CD4-positive, alpha-beta T cell treated with Interleukin-4 for 4 hours (primary cell): Measurements from ENCODE around the gene TANGO2.

Experiments
- DNase-seq: peaks from one replicate; pipeline ENCODE4 v3.0.0-alpha.2; 2020

The TANGO2 gene

DNA sequence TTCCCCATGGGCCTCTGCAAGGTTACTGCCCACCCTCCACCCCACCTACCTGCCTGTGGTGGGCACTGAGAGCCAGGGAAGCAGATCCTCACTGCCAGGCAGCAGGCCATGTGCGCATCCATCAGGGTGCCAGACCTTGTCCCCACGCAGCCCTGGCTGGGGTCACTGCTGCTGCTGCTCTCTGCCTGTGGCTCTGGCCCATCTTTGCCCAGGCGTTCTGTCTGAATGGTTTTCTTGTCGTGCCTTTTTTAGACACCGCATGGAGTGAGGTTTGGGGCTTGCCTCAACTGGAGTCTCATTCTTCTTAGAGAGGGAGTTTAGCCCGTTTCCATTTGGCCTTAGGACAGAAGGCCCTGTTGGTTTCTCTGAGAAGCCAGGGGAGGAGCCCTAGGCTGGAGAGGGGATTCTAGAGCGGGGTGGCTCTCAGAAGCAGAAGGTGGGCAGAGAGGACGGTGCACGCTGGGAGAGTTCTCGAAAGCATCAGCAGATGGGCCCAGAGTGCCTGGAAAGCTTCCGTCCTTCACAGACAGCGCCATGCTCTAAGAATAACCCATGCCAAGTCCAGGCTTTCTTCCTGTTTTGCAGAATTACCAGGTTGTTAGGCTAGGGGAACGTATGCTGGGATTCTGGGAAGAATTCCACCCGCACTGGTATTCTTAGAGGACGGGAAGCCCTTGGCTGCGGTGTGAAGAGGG lies 8.1 kb downstream of the TANGO2 start:
- DNase-seq: no peak

DNA sequence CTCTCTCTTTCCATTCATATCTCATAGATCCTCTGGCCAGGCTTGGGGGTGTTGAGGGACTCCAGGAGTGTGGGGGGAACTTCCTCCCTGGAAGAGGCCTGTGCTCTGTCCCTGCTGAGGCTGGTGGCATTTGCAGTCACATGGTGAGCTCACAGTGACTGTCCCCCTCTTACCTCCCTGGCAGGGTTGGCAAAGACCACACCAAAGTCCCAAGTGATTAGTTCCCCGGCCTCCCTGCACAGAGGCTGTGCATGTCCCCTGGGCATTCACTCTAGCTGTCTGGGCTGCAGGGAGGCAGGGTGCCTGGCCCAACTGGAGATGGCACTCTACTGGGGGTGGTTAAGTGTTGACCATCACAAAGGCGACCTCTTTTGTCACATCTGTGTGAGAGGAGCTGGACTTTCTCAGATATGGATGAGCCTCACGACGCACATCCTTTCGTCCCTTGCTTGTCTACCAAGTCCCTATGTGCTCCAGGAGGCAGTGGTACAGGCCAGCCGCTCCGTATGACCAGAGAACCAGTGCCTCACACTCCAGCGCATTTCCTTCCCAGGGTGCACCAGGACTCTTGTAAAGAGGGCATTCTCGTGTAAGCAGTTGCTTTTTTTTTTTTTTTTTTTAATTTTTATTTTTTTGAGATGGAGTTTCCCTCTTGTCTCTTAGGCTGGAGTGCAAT lies 8.8 kb downstream of the TANGO2 start:
- DNase-seq: no peak

DNA sequence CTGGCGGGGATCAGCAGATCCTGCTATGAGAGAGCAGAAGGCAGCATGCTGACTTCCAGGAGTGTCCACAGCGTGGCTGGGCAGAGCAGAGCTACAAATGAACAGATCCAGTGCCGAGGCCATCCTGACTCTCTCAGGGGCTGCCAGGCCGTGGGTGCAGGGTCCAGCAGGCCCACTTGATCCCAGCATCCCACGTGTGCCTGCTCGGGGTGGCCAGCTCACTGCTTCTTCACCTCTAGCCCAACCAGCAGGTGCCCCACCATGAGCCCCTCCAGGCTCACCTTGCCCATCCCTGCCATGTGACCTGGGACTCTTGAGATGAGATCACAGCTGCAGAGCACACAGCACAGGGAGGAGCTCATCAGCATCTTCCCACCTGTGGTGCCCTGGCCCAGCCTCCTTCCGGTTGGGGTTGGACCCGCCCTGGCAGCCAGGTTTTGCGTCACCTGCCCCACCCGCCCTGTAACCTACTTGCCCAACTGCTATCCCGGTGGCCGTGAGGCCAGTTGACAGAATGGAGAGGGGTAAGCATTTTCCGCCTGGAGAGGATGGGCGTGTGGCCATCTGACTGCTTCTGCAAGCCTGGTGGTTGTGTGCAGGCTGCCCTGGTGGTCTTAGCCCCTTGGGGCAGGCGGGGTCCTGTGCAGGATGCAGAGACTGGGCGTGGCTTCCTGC lies 11.0 kb downstream of the TANGO2 start:
- DNase-seq: peak; percentile 46

DNA sequence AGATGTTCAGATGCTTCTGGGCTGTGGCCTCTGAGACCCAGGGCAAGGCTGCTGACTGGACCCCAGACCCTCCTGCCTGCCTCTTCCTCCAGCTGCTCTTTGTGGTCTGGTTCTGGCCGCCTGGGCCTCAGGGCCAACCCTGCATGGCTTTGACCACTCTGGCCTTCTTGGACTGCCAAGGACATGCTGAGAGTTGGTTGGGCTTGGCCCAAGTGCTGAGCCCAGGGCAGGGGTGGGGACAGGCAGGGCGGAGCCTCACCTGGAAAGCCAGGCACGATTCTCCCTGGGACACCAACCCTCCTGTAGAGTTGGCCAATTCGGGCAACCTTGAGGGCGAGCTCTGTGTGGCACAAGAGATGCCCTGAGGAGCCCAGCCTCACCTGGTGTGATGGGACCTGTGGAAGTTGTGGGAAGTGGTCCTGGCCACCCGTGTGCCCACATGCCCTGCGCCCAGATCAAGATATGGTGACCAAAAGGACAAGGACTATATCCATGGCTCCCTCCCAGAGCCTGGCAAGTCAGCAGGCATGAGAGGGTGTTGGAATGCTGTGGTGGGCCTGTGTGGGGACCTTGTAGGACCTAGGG lies 11.6 kb downstream of the TANGO2 start:
- no peak for DNase-seq

DNA sequence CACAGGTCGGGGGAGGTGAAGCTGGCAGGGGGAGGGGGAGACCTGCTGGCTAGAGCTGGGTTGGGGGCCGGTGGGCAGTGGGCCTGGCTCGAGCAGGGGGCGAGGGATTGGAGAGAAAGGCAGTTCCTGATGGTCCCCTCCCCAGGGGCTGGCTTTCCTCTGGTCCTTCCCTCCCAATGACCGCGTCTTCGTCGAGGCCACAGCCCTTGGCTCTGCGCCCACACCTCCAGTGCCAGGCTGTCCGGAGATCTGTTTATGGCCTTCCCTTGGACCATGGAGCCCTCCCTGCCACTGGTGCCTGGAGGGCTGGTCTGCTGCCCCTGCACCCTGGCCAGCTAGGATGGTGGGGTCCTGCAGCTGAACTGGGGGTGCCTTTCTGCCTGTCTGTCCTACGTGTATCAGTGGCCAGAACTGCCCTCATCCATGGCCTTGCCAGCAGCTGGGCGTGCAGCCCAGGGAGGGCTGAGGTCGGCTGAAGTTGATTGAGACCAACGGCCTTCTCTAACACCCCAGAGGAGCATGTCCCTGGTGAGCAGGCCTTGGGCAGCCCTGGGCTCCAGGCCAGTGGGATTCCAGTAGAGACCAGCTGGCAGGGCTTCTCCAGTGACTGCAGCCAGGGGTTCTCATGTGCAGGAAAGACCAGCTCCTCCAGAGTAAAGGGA lies 12.3 kb downstream of the TANGO2 start:
- DNase-seq: no peak

DNA sequence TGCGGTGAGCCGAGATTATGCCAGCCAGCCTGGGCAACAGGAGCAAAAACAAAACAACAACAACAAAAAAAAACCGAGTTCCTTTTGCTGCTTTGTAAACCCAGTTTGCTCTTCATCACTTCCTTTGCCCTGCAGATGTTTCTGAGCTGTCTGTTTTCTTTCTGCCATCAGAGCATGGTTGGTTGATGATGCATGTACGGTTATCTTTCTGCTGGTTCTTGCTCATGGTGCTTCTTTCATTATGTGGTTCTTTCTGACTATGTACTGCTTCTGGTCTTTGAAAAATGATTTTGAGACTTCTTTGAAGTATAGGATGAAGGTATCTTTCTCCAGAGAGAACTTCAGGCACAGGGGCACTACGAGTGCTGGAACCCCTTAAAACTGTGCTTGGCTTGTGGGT lies 13.2 kb downstream of the TANGO2 start:
- DNase-seq: no peak

DNA sequence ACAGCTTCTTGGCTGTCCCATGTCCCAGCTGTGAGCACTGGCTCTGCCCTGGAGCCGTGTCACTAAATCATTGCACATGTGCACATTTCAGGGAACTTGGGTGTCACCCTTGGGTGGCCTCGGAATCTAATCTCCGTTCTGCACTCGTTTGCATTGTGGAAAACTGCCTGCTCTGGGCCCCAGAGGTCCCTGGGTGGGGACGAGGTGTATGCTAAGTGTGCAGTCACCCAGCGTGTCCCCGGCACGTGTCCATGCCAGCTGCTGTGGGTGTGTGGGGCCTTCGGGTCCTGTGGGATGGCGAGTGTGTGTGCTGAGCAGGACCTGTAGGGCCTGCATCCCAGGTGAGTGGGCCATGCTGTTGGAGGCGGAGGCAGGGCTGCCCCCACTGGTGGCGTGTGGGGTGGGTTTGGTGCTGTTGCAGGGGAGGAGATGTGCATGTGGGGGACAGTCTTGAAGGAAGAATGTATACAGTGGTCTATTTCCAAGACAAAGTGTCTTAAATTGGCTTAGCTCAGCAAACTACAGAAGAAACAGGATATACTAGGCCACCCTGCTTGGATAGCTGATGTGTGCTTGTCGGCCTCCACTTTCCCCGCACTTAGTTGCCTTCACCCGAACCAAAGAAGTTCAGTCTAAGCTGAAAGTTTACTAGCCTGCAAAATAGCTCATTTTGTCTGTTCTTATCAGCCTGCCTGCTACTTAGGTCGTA lies 14.6 kb downstream of the TANGO2 start:
- no peak for DNase-seq

DNA sequence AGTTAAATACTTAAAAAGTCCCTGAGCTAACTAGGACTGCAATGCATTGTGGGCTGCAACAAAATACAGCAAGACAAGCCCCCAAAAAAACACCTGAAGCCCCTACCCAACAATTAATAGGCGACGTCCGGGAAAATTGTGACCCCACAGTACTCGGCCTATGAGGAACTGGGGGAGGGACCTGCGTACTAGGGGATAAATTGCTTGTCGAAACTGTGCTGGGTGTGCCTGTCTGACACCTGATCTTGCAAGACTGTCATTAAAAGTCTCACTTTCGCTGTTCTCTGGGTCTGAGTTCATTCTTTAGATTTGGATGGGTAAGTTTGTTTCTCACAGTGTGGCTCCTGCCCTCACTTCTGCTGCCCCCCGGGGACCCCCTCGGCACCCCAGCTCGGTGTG lies 15.2 kb downstream of the TANGO2 start:
- no peak for DNase-seq

DNA sequence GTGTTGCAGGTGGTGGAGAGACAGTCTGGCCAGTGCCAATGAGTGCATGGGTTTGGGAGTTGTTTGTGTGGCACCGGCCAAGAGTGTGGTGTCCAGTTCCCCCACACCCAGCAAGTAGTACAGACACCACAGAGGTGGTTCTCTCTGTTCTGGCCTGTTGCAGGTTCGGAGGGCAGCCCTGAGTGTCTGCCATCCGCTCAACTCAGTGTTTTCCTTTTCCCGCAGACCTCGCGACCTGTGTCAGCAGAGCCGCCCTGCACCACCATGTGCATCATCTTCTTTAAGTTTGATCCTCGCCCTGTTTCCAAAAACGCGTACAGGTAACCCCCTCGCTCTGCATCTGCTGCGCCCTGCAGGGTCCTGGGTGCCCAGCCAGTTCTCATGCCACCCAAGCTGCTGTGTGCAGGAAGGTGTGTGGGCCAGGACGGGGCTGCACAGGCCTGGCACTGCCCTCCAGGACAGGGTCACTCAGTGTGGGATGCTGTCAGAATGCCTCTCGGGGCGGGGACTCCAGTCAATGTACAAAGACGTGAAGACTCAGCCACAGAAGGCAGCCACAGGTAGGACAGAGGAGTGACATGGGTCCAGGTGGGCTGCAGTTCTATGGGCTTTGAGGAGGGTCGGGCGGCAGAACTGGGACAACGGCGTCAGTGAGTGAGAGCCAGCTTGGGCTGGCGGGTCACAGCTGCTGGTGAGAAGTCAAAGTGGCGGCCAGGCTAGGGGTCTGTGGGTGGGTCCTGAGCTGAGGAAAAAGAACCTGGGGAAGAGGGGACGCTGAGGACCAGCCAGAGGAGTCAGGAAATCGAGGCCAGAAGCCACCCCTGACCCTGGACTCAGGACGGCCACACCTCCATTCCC lies 15.9 kb downstream of the TANGO2 start:
- no peak for DNase-seq

DNA sequence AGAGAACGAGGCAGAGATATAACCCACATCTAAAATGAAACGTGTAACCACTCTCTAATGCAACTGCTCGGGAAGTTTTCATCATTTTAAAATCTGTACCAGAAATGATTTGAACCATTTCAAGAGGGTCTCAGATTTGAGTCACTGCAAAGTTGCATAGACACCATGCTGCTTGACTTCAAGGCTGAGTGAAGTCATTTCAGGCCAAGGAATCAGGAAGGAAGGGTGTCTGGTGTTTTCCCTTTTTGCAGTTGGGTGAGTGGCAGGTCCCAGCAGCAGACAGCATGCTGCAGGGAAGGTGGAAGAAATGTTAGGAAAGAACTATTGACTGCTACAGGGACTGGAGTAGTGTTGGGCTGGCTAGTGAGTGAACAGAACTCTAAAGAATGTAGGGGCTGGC lies 16.5 kb downstream of the TANGO2 start:
- DNase-seq: no peak

DNA sequence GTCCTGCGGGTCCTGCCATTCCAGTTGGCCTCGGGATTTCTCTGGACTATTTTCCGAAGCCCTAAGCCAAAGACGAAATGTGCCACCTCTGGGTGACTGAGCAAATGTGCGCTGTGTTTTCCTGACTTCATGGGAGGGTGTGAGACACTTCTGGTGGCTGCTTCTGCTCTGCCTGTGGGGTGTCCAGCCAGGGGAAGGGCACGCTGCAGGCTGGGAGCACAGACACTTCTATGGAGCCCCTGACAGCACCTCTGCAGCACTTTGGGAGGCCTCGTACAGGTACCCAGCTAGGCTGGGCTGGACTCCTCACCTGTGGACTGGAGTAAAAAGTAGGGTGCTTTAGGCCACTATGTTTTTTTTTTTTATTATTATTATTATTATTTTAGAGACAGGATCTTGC lies 17.7 kb downstream of the TANGO2 start:
- no peak for DNase-seq

DNA sequence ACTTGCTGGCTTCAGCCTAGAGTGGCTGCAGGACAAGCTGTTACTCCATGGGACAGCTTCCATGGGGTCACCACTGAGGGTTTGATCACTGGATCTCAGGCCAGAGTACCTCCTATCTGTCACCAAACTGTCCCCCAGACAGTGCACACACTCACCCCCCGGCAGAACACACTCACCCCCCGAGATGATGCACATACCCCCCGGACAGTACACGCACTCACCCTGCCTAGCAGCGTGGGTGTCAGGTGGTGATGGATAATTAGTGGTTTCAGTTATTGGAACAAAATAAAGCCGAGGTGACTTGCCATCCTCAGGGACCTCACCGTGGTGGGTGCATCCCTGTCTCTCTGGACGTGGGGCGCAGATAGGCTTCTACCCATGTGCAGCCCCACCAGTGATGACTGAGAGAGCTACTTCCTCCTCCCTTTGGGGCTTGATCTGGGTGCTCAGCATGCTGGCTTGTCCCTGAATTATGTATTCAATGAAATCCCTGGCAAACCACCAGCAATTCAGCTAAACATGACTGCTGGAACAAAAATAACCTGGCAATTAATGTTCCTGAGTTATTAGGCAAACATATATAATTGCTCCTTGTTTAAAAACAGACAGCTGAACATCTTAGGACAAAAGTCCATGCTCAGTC lies 18.9 kb downstream of the TANGO2 start:
- no peak for DNase-seq

DNA sequence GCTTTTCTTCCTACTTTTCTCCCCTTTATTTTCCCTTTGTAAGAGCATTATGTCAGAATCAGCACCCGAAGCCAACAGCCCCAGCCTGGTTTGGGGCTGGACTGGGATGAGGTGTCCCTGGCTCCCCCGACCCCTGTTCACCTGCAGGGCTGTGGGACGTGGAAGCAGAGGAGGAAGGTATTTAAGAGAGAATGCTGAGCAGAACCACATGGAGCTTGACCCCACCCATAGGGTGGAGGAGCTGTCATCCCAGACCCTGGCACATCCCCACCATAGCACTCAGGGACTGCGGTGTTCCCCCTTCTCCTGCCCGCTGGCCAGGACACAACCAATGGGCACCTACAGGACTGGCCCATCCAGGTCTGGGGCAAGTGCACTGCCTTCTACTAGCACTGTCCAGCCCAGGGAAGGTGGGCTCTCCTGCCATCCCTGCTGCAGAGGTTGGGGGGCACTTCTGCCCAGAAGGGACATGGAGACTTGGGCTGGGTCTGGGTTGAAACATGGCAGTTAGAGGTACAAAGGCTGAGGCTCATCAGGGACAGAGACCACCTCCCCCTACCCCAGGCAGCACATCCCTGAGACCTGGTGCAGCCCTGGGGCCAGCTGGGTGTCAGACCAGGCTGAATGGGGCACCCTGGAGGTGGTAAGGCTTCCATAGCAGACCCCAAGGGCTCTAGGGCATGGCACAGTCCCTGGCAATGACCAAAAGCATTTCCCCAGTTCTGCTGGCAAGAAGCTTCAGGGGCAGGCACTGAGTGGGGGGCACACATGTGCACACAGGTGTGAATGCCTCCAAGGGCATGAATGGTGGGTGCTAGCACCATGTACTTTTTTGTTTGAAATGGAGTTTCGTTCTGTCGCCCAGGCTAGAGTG lies 19.7 kb downstream of the TANGO2 start:
- no peak for DNase-seq

DNA sequence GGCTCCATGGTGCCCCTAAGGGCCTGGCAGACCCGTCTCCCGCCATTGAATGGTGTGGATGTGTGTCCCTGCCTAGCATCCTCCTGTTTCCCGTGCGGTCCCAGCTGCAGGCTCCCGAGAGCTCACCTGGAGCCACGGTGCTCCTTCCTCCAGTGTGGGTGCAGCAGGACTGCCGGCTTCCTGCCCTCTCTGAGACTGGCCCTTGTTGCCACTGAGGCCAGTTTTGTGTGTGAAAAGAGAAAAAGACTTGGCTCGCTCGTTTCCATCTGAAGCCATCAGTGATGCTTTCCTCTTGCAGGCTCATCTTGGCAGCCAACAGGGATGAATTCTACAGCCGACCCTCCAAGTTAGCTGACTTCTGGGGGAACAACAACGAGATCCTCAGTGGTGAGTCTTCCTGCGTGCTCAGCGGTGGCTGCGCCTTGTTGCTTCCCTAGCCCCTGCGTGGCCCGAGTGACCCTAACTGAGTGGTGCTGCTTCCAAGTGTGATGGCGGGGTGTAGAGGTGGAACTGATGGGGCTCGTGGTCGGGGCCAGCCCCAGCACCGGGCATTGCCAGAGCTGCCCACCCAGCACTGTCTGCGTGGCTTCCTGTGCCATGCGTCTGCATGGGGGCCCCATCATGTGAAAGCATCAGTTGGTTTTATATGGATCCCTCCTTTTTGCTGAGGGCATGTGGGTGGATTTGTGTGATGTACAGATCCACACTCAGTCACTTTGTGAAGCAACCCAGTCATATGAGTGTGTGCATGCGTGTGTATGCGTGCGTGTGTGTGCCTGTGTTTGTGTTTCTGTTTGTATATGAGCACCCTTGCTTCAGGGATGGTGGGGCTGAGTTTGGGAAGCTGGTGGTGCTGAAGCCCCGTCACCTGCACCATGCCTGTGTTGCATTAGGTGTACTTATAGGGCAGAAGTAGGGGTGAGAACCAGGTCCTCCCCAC lies 22.4 kb downstream of the TANGO2 start:
- DNase-seq: no peak

DNA sequence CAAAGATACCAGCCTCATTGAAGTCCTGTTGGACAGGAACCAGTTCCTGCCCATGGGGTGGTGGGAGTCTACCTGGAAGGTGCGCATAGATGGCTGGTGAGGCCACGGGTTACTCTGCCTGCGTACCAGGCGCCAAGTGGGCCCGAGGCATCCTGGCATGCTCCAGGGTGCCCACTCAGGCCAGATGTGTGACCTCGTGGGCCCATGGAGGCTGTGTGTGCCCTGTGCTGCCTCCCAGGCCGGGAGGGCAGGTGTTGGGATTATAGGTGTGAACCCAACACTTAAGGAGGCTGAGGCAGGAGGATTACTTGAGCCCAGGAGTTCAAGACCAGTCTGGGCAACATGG lies 23.1 kb downstream of the TANGO2 start:
- no peak for DNase-seq

DNA sequence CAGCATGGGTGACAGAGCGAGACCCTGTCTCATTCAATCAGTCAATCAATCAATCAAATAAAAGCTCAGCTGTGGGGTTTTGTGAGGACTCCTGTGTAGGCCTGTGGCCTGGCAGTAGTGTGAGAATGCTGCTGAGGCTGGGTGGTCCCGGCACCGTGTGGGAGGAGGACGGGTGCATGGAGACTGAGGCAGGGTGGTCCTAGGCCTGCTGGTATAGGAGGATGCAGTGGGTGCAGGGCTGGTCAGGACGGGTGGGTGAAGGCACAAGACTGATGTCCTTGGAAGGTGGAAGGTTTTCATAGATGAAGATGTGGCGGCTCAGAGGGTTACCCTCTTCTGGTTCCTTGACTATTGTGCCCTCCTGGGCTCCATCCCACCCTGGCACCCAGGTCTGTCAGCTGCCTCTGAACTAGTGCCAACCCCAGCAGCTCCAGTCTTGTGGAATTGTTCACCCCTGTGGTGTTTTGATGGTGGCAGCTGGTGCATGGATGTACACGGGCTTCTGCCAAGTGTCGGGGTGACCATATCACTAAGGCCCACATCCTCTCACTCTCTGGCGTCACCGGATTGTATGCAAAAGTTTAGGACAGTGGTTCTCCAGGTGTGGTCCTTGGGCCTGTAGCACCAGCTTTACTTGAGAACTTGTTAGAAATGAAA lies 23.7 kb downstream of the TANGO2 start:
- no peak for DNase-seq

DNA sequence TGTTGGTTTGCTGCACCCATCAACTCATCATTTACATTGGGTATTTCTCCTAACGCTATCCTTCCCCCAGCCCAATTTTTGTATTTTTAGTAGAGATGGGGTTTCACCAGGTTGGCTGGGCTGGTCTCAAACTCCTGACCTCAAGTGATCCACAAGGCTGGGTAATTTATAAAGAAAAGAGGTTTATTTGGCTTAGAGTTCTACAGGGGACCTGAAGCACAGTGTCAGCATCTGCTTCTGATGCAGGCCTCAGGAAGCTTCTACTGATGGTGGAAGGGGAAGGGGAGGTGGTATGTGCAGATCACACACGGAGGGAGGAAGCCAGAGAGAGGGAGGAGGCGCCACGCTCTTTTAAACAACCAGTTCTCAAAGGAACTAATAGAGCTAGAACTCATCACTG lies 25.8 kb downstream of the TANGO2 start:
- DNase-seq: no peak

DNA sequence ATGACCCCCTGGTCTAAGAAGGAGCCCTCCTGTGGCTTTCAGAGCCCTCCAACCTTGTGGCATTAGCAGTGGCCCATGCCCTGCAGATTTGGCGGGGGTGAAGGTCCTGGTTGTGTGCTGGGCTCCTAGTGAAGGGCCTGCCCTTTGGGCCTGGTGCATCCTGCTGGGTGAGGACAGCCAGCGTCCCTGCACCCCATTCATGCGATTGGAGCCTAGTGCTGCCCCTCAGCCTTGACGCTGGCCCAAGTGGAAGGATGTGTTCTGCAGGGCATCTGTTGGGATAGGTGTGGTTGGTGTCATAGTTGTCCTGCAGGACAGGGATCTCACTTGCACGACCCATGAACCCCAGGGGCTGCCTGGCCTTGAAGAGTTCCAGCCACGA lies 31.0 kb downstream of the TANGO2 start:
- DNase-seq: no peak
